DOHH2 (cell line): ENCODE measurements around the gene FMNL2.
A peak's percentile ranks its signal among the peaks of the same experiment; 100 is the strongest.

Experiments
- H3F3A ChIP-seq: fragments of 200-600 bp; sonication (generic), shearing (Covaris generic); 2 replicates; pipeline ENCODE4 v1.6.0; 2016; ENCODE audit warnings: antibody characterized with exemption, mild to moderate bottlenecking; ENCODE audit not compliant: control insufficient read depth, insufficient read depth
- H3K27ac ChIP-seq: fragments of 200-600 bp; sonication (generic); 2 replicates; pipeline ENCODE4 v1.5.1; 2014; ENCODE audit warnings: low read depth, mild to moderate bottlenecking, low read length, moderate library complexity
- H3K27me3 ChIP-seq: fragments of 200-600 bp; sonication (generic); 2 replicates; pipeline ENCODE4 v1.6.1; 2014; ENCODE audit warnings: mild to moderate bottlenecking, low read length, mixed read lengths; ENCODE audit not compliant: control insufficient read depth
- H3K36me3 ChIP-seq: fragments of 200-600 bp; sonication (generic); 2 replicates; pipeline ENCODE4 v1.6.1; 2014; ENCODE audit warnings: mild to moderate bottlenecking, low read length, moderate library complexity, mixed read lengths; ENCODE audit not compliant: control insufficient read depth
- H3K4me1 ChIP-seq: fragments of 200-600 bp; sonication (generic); 2 replicates; pipeline ENCODE4 v1.6.1; 2014; ENCODE audit warnings: mild to moderate bottlenecking, low read length, mixed read lengths; ENCODE audit not compliant: control insufficient read depth
- H3K4me2 ChIP-seq: fragments of 200-600 bp; sonication (generic); 2 replicates; pipeline ENCODE4 v1.6.0; 2014; ENCODE audit warnings: mild to moderate bottlenecking, low read length, moderate library complexity
- H3K4me3 ChIP-seq: fragments of 200-600 bp; sonication (generic); 2 replicates; pipeline ENCODE4 v1.5.1; 2014; ENCODE audit warnings: mild to moderate bottlenecking, low read length, mixed read lengths
- H3K79me2 ChIP-seq: fragments of 200-600 bp; sonication (generic); 2 replicates; pipeline ENCODE4 v1.6.1; 2014; ENCODE audit warnings: mild to moderate bottlenecking, low read length, mixed read lengths; ENCODE audit not compliant: control insufficient read depth
- H3K9me2 ChIP-seq: fragments of 200-600 bp; sonication (generic); replicated peaks from 2 replicates; pipeline ENCODE4 v1.6.1; 2014; ENCODE audit warnings: mild to moderate bottlenecking, low read length, mixed read lengths; ENCODE audit not compliant: control insufficient read depth
- H3K9me3 ChIP-seq: fragments of 200-600 bp; sonication (generic); 2 replicates; pipeline ENCODE4 v1.6.1; 2014; ENCODE audit warnings: antibody characterized with exemption, low read length, mixed read lengths; ENCODE audit not compliant: control insufficient read depth, insufficient read depth
- H4K20me1 ChIP-seq: fragments of 200-600 bp; sonication (generic); 2 replicates; pipeline ENCODE4 v1.6.0; 2014; ENCODE audit warnings: low read depth, mild to moderate bottlenecking, antibody characterized with exemption, low read length, moderate library complexity; ENCODE audit not compliant: control insufficient read depth, insufficient read depth
- EZH2phosphoT487 ChIP-seq: fragments of 200-600 bp; sonication (generic); IDR thresholded peaks from 2 replicates; pipeline ENCODE4 v1.6.1; 2017; ENCODE audit warnings: borderline replicate concordance, mild to moderate bottlenecking, antibody characterized with exemption, low read length, moderate library complexity, mixed read lengths
- TF ChIP-seq, protein P1 (sequence below): fragments of 200-600 bp; sonication (generic); IDR thresholded peaks from one replicate; pipeline ENCODE4 v1.5.1; 2014; ENCODE audit warnings: antibody characterized with exemption, mild to moderate bottlenecking, low read depth, low read length; ENCODE audit not compliant: poor library complexity, severe bottlenecking

FMNL2 gene

DNA sequence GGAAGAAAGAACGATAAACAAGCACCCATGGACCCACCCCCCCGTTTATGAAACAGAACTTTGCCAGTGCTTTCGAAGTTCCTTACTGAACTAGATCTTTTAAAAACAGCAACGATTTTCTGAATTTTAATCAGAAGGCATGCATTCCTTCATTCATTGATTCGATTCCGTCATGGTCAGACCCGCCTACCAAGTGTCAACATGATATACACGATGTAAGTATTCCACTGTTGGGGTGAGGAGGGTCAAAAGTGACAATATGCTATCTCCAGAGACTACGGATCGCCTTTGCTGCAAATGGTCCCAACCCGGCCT lies 316 bp upstream of the FMNL2 start:
- H3K36me3 ChIP-seq: no peaks in the 10 kb centered on the region
- peak overlapping the region; percentile 78 for H3K4me3 ChIP-seq
- no peaks in the 10 kb centered on the region for H3F3A ChIP-seq
- no peaks in the 10 kb centered on the region for H3K9me3 ChIP-seq
- no peaks in the 10 kb centered on the region for H3K79me2 ChIP-seq
- H3K4me1 ChIP-seq: peaks cover 8% of the 10 kb centered on the region; the same call in 1 of the 2 replicates
- H3K4me2 ChIP-seq: peak overlapping the region; percentile 83
- no peaks in the 10 kb centered on the region for H4K20me1 ChIP-seq
- peaks cover 36% of the 10 kb centered on the region for H3K27me3 ChIP-seq
- TF ChIP-seq, protein P1, sequence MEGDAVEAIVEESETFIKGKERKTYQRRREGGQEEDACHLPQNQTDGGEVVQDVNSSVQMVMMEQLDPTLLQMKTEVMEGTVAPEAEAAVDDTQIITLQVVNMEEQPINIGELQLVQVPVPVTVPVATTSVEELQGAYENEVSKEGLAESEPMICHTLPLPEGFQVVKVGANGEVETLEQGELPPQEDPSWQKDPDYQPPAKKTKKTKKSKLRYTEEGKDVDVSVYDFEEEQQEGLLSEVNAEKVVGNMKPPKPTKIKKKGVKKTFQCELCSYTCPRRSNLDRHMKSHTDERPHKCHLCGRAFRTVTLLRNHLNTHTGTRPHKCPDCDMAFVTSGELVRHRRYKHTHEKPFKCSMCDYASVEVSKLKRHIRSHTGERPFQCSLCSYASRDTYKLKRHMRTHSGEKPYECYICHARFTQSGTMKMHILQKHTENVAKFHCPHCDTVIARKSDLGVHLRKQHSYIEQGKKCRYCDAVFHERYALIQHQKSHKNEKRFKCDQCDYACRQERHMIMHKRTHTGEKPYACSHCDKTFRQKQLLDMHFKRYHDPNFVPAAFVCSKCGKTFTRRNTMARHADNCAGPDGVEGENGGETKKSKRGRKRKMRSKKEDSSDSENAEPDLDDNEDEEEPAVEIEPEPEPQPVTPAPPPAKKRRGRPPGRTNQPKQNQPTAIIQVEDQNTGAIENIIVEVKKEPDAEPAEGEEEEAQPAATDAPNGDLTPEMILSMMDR: no peak
- no peak for TF ChIP-seq EZH2phosphoT487
- H3K9me2 ChIP-seq: no peaks in the 10 kb centered on the region
- H3K27ac ChIP-seq: no peak overlapping the region

DNA sequence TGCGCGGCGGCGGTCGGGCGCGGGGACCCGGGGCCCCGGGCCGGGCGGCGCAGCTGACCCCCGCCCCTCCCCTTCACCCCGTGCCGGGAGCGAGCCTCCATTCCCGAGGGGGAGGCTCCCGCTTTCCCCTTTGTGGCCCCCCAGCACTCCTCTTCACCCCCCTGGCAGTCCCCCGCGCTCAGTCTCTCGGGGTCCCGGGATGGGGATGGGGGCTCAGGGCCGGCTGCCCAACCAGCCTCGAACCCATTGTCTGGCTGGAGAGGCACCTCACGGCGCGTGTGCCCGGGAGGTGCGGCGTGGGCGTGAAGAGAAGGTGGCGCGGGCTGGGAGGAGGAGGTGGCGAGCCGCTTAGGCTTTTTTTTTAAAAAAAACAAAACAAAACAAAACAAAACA lies 748 bp downstream of the FMNL2 start:
- TF ChIP-seq, protein P1: no peak
- TF ChIP-seq EZH2phosphoT487: peak; percentile 1; the same call in 1 of the 2 replicates
- no peaks in the 10 kb centered on the region for H4K20me1 ChIP-seq
- H3K27ac ChIP-seq: no peak overlapping the region
- no peaks in the 10 kb centered on the region for H3K36me3 ChIP-seq
- peaks cover 33% of the 10 kb centered on the region for H3K27me3 ChIP-seq
- H3K9me2 ChIP-seq: no peaks in the 10 kb centered on the region
- H3K4me3 ChIP-seq: peak overlapping the region; percentile 78
- H3K4me1 ChIP-seq: peaks cover 8% of the 10 kb centered on the region; the same call in 1 of the 2 replicates
- no peaks in the 10 kb centered on the region for H3K9me3 ChIP-seq
- H3K79me2 ChIP-seq: no peaks in the 10 kb centered on the region
- H3F3A ChIP-seq: no peaks in the 10 kb centered on the region
- peak overlapping the region; percentile 83 for H3K4me2 ChIP-seq

DNA sequence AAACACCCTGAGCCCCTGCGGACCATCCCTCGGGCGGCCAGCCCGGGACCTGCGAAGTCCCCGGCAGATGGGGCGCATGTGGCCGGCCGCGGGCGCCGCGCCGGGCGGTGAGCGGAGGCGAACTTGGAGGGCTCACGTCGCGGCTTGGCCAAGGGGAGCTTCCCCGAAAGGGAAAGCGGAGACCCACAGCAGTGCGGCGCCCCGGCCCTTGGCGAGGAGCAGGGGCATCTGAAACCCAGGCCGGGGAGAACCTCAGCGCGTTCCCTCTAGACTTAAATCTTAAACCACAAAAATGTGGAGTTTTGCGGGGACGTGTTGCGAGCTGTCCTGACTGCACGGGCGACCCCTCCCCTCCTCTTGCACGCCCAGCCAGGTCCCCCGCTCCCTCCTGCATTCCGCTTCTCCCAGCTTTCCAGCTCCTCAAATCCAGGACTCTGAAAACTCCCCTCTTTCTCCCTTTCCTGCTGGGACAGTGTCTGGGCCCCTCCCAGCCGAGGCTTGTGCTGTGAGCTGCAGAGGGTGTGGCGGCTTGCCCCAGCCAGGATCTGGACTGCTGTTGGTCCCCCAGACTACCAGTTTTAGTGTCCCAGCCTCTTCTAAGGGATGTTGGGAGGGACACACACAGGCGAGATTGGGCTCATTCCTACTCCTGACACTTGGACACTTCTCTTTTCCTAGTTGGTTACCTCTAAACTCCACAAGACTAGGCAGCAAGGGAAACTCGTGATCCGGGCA lies 1.3 kb downstream of the FMNL2 start:
- Histone ChIP-seq H3K27me3 (peaks cover 33% of the 10 kb centered on the region), H3K79me2 (no peaks in the 10 kb centered on the region), H3K9me3 (no peaks in the 10 kb centered on the region), H3K27ac (no peak overlapping the region), H3F3A (no peaks in the 10 kb centered on the region), H4K20me1 (no peaks in the 10 kb centered on the region), H3K4me3 (peak overlapping the region; percentile 78; the same call in 1 of the 2 replicates), H3K4me1 (peaks cover 8% of the 10 kb centered on the region; the same call in 1 of the 2 replicates), H3K4me2 (peak overlapping the region; percentile 83), H3K9me2 (no peaks in the 10 kb centered on the region), H3K36me3 (no peaks in the 10 kb centered on the region)
- TF ChIP-seq, protein P1: no peak
- no peak; the same call in none of the 2 replicates for TF ChIP-seq EZH2phosphoT487
